22Rv1 (cell line): Measurements from ENCODE around the gene FCHSD1.
A peak's percentile ranks its signal among the peaks of the same experiment; 100 is the strongest.

Source experiments
- H3K27ac ChIP-seq: fragments of 450-650 bp; 2 replicates; pipeline ENCODE4 v1.5.1; 2017
- ZFX ChIP-seq: fragments of 450-650 bp; IDR thresholded peaks from 2 replicates; pipeline ENCODE4 v1.6.1; 2017; ENCODE audit warnings: antibody characterized with exemption, borderline replicate concordance
- TF ChIP-seq, protein P1 (sequence below): fragments of 450-650 bp; IDR thresholded peaks from 2 replicates; pipeline ENCODE4 v1.5.1; 2017; ENCODE audit warnings: mild to moderate bottlenecking

The FCHSD1 gene

DNA sequence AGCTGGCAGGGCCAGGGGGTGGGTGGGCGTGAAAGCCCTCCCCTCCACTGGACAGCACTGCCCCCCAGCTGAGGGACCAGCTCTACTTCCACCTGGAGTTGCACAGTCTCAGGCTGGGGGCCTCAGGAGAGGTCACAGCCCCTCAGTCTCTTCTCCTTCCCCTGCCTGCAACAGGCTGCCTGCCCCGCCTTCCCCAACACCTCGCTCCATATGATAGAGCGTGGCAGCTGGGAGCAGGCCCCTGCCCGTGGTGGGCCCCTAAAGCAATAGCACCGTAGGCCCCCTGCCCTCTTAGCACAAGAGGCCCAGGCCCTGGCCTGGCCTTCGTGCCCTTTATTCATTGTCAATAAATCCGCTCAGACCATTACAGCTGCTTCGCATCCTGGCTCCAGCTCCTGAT, 10.5 kb downstream of the FCHSD1 start:
- TF ChIP-seq ZFX: no peak
- TF ChIP-seq, protein P1, sequence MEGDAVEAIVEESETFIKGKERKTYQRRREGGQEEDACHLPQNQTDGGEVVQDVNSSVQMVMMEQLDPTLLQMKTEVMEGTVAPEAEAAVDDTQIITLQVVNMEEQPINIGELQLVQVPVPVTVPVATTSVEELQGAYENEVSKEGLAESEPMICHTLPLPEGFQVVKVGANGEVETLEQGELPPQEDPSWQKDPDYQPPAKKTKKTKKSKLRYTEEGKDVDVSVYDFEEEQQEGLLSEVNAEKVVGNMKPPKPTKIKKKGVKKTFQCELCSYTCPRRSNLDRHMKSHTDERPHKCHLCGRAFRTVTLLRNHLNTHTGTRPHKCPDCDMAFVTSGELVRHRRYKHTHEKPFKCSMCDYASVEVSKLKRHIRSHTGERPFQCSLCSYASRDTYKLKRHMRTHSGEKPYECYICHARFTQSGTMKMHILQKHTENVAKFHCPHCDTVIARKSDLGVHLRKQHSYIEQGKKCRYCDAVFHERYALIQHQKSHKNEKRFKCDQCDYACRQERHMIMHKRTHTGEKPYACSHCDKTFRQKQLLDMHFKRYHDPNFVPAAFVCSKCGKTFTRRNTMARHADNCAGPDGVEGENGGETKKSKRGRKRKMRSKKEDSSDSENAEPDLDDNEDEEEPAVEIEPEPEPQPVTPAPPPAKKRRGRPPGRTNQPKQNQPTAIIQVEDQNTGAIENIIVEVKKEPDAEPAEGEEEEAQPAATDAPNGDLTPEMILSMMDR: no peak
- H3K27ac ChIP-seq: 0 out of 2 replicates have a peak overlapping the region, but pooled peaks have one; percentile 2

DNA sequence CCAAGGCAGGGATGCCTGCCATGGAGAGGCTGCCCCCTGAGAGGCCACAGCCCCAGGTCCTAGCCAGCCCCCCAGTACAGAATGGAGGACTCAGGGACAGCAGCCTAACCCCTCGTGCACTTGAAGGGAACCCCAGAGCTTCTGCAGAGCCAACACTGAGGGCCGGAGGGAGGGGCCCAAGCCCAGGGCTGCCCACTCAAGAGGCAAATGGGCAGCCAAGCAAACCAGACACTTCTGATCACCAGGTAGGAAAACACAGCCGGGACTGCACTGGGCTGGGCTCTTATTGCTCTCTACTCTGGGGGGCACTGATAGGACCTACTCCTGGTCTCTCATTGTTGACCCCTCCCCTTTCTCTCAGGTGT, 11.2 kb downstream of the FCHSD1 start:
- 0 out of 2 replicates have a peak overlapping the region, but pooled peaks have one; percentile 2 for H3K27ac ChIP-seq
- TF ChIP-seq ZFX: no peak
- TF ChIP-seq, protein P1: no peak

DNA sequence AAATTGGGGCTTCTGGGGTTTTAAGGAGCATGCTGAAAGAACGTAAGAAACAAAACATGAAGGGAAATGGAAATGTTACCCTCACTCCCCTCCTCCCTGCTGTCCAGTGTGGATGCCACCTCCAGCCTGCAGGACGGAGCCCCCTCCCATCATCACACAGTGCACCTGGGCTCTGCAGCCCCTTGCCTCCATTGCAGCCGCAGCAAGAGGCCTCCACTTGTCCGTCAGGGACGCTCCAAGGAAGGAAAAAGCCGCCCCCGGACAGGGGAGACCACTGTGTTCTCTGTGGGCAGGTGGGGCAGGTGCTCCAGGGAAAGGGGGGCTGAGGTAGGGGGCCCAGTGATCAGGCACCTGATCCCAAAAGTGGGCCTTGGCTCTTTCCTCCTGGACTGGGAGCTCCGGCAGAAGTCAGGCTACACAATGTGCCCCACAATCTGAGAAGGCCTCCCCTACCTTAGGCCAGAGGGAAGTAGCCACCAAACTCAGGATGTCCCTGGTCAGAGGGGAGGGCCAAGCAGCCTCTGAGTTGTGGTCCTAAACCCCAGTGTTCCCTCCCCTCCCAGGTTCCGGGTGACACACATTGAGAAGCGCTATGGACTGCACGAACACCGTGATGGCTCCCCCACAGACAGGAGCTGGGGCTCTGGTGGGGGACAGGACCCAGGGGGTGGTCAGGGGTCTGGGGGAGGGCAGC, 11.7 kb downstream of the FCHSD1 start:
- H3K27ac ChIP-seq: no peak overlapping the region
- TF ChIP-seq, protein P1: no peak
- TF ChIP-seq ZFX: no peak

DNA sequence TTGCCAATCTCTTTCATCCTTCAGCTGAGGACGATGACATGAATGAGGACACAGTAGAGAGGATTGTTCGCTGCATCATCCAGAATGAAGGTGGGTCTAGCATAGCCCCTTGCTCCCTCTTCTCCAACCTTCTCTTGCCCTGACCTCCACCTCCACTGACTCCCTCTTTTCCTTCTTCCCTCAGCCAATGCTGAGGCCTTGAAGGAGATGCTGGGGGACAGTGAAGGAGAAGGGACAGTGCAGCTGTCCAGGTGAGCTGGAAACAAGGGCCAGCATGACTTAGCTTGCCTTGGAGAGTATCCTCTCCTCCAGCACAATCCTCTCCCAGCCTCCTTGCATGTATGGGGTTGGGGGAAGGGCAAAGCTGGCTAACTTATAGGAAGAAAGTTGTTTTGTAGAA, 12.4 kb downstream of the FCHSD1 start:
- H3K27ac ChIP-seq: peak overlapping the region; percentile 88; the same call in 1 of the 2 replicates
- TF ChIP-seq, protein P1: no peak
- no peak for TF ChIP-seq ZFX

DNA sequence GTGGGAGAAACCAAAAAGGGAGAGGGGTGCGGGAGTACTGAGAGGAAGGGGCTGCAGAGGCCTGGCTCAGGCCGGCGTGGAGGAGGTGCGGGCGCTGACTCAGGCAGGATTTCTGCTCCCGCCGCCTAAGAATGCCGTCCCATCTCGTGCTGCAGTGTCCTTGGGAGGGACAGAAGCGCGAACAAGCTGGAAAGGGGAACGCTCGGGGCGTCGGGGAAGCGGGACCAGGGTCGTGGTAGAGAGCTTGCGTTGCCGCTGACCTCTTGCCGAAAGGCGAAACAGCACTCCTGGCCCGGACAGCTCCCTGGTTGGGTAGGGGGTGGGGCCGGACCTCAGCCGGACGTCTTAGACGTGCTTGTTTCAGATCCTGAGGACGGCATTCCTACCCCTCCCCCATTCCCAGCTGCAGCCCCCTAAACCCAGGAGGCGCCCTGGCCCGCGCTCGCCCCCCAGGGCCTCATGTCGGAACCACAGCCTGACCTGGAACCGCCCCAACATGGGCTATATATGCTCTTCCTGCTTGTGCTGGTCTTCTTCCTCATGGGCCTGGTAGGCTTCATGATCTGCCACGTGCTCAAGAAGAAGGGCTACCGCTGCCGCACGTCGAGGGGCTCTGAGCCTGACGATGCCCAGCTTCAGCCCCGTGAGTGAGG, 13.3 kb downstream of the FCHSD1 start:
- TF ChIP-seq ZFX: no peak
- TF ChIP-seq, protein P1: peak; percentile 53
- H3K27ac ChIP-seq: peak overlapping the region; percentile 88

DNA sequence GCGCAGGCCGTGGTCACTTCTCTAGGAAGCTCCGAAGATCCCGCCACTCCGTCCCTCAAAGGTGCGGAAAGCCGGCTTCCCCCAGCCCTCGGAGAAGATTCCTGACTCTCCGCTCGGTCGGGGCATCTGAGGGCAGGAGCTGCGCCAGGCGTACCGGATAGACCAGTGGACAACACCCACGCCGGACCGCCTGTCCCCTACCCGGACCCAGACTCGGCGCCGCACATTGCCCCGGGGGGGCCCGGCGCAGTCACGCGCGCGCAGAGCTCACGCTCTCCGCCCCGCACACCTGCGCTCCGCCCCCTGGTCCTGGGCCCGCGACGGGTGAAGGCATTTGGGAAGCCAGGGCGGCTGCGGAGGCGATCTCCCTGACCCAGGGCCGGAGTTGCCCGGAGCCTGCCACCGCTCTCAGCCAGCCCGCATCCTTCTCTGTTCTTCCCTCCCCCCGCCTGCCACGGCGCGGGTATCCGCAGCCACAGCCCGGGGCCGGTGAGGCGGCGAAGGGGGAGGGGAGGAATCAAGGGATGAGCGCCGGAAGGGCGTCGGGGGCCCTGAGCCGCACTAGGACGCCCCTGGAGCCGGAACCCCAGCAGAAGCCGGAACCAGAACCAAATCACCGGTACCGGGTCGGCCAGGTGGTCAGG, 14.0 kb downstream of the FCHSD1 start:
- H3K27ac ChIP-seq: peak overlapping the region; percentile 88
- no peak for TF ChIP-seq ZFX
- TF ChIP-seq, protein P1: no peak
